GM12892 (cell line): Measurements from ENCODE around the gene ADAM17.

Source experiments
- POLR2A ChIP-seq: IDR thresholded peaks from 2 replicates; pipeline ENCODE4 v1.6.1; 2011; ENCODE audit warnings: low read depth, low read length, control low read depth
- POLR2AphosphoS5 ChIP-seq: IDR thresholded peaks from 2 replicates; pipeline ENCODE4 v1.6.1; 2011; ENCODE audit warnings: low read depth, low read length, control low read depth

- no peak for TF ChIP-seq POLR2AphosphoS5
- TF ChIP-seq POLR2A, result no peak
These were observed 38.9 kb upstream of the ADAM17 start for GRCh38 chr2:9594366-9595054.
